Vagina (tissue), 2 donors: Measurements from ENCODE around the gene SEPTIN1. TPM values are rescaled to one million over a fixed set of nuclear protein-coding genes. Genes with fewer than 3 reads are reported as not detected.

Experiments used
- DNase-seq, 2 donors: peaks; one replicate each; pipeline ENCODE4 v3.0.0-alpha.2; 2017; ENCODE audit errors: extremely low spot score in 2 of 2
- H3K27ac ChIP-seq: fragments of 200-600 bp; sonication (generic); one replicate; pipeline ENCODE4 v1.5.1; 2019
- H3K27me3 ChIP-seq: fragments of 200-600 bp; sonication (generic); one replicate; pipeline ENCODE4 v1.5.1; 2019
- H3K36me3 ChIP-seq, 2 donors: fragments of 200-600 bp; sonication (generic); one replicate each; pipeline ENCODE4 v1.5.1; 2017 to 2019
- H3K4me1 ChIP-seq: fragments of 200-600 bp; sonication (generic); one replicate; pipeline ENCODE4 v1.5.1; 2019
- H3K4me3 ChIP-seq, 2 donors: fragments of 200-600 bp; sonication (generic); 1 replicate in 1 of 2; 2 replicates in 1 of 2; pipeline ENCODE4 v1.5.1; 2016 to 2019
- H3K9me3 ChIP-seq: fragments of 200-600 bp; sonication (generic); one replicate; pipeline ENCODE4 v1.5.1; 2019
- POLR2A ChIP-seq, 2 donors: fragments of 450-650 bp; IDR thresholded peaks; one replicate each; pipeline ENCODE4 v1.6.1; 2017; ENCODE audit warnings: antibody characterized with exemption in 2 of 2, mild to moderate bottlenecking in 2 of 2, moderate library complexity in 2 of 2
- POLR2AphosphoS5 ChIP-seq, 2 donors: sonication (generic); formaldehyde crosslinking; IDR thresholded peaks; one replicate each; pipeline ENCODE4 v1.9.0; 2017; ENCODE audit warnings: antibody characterized with exemption in 2 of 2, mild to moderate bottlenecking in 2 of 2, low read depth in 1 of 2; ENCODE audit not compliant: insufficient read depth in 1 of 2
- intact Hi-C: fragments of 100-400 bp; cut with DNase I; formaldehyde crosslinking; loops from one replicate; pipeline ENCODE4 v1.15.1; 2023
- total RNA-seq: library from RNA; depleted of rRNA; stranded (reverse); fragments of >200 nt; gene quantifications from one replicate; pipeline ENCODE4 v1.2.3, GENCODE V29; 2016
- TF ChIP-seq, protein P1 (sequence below), 3 experiments: fragments of 450-650 bp in 2 of 3; fragments of 200-600 bp in 1 of 3; sonication (generic) in 1 of 3; IDR thresholded peaks; one replicate each; pipeline ENCODE4 v1.5.1; 2017 to 2019; ENCODE audit warnings: antibody characterized with exemption in 3 of 3, mild to moderate bottlenecking in 2 of 3, moderate library complexity in 2 of 3

Gene SEPTIN1, protein sequence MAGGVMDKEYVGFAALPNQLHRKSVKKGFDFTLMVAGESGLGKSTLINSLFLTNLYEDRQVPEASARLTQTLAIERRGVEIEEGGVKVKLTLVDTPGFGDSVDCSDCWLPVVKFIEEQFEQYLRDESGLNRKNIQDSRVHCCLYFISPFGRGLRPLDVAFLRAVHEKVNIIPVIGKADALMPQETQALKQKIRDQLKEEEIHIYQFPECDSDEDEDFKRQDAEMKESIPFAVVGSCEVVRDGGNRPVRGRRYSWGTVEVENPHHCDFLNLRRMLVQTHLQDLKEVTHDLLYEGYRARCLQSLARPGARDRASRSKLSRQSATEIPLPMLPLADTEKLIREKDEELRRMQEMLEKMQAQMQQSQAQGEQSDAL
- 3.7 TPM for total RNA-seq

DNA sequence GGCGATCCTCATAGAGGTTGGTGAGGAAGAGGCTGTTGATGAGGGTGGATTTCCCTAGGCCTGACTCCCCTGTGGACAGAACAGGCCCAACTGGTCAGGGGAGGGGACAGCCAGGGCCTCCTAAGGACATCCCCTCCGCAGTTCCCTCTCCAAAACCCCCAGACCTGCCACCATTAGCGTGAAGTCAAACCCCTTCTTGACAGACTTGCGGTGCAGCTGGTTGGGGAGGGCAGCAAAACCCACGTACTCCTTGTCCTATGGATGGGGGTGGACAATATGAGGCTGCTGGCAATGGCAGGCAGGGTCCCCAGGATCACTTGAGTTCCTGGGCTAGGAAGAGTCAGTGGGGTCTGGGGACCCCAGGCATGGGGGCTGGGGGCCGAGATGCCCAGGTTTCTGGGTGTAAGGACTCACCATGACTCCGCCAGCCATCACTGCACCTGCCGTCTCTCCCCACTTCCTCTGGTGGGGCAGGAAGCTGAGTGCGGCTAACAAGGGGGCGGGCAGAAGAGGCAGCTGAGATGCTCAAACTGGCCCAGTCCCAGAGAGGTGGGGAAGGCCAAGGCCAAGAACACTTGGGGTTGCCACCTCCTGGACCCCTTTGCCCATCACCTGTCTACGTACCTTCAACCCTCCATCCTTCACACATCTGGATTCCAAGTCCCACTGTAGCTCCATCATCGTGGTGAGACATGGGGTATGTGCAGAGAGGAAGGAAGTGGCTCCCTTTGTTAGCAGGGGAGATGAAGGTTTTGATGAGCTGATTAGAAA, at the start of gene SEPTIN1:
TSS of gene SEPTIN1 (minus strand) at position 451 of the 771 bp plus-strand sequence. CDS start at position 432, 19 bp downstream.
- Histone ChIP-seq H3K36me3 (no peaks in the 10 kb centered on the region), H3K9me3 (no peaks in the 10 kb centered on the region), H3K27me3 (no peaks in the 10 kb centered on the region), H3K27ac (no peak within 1 kb of the TSS), H3K4me1 (peaks cover 22% of the 10 kb centered on the region), H3K4me3 (peak within 1 kb of the TSS in 1 of 2 donors; percentile 17)
- intact Hi-C loops: no loop called here
- DNase-seq: no peak
- TF ChIP-seq POLR2A (IDR thresholded peaks at IDR 0.05) (no peak), POLR2AphosphoS5 (IDR thresholded peaks at IDR 0.05; ENCODE audit: insufficient read depth in 1 of 2, low read depth in 1 of 2) (peak in 1 of 2 donors; percentile 52)
- TF ChIP-seq, protein P1, sequence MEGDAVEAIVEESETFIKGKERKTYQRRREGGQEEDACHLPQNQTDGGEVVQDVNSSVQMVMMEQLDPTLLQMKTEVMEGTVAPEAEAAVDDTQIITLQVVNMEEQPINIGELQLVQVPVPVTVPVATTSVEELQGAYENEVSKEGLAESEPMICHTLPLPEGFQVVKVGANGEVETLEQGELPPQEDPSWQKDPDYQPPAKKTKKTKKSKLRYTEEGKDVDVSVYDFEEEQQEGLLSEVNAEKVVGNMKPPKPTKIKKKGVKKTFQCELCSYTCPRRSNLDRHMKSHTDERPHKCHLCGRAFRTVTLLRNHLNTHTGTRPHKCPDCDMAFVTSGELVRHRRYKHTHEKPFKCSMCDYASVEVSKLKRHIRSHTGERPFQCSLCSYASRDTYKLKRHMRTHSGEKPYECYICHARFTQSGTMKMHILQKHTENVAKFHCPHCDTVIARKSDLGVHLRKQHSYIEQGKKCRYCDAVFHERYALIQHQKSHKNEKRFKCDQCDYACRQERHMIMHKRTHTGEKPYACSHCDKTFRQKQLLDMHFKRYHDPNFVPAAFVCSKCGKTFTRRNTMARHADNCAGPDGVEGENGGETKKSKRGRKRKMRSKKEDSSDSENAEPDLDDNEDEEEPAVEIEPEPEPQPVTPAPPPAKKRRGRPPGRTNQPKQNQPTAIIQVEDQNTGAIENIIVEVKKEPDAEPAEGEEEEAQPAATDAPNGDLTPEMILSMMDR (IDR thresholded peaks at IDR 0.05): no peak

DNA sequence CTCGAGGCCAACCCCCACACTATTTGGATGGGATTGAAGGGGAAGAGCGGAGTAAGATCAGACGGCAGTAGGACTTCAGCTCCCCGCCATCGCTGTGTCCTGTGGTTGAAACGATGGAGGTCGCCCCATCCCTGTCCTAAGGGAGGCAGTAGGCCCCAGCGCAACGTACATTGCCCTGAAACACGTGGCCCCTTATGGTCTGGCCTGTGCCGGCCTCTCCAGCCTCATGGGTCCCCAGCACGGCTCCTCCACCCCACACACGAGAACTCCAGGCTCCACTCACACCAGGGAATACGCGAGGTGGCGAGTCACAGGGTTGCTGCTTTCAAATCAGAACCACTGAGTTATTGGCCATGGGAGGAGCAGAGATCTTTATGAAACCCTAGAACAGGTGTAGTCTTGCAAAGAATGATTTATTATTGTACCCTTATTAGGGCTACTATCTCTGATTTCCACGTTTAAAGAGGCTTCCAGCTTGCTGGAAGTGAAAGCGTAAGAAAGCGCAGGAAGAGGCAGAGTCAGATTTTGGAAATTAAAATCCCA, 48.1 kb upstream of the SEPTIN1 start:
- H3K36me3 ChIP-seq: no peaks in the 10 kb centered on the region
- no peak for DNase-seq
- H3K4me1 ChIP-seq: peaks cover 21% of the 10 kb centered on the region
- TF ChIP-seq, protein P1 (IDR thresholded peaks at IDR 0.05): peak in 1 of 3 experiments; percentile 13
- no peak for TF ChIP-seq POLR2AphosphoS5 (IDR thresholded peaks at IDR 0.05; ENCODE audit: insufficient read depth in 1 of 2, low read depth in 1 of 2)
- TF ChIP-seq POLR2A (IDR thresholded peaks at IDR 0.05): no peak
- peak overlapping the region; percentile 31 for H3K27ac ChIP-seq
- intact Hi-C loops: no loop called here
- peak overlapping the region; percentile 62 to 79 for H3K4me3 ChIP-seq
- H3K9me3 ChIP-seq: no peaks in the 10 kb centered on the region
- H3K27me3 ChIP-seq: no peaks in the 10 kb centered on the region

DNA sequence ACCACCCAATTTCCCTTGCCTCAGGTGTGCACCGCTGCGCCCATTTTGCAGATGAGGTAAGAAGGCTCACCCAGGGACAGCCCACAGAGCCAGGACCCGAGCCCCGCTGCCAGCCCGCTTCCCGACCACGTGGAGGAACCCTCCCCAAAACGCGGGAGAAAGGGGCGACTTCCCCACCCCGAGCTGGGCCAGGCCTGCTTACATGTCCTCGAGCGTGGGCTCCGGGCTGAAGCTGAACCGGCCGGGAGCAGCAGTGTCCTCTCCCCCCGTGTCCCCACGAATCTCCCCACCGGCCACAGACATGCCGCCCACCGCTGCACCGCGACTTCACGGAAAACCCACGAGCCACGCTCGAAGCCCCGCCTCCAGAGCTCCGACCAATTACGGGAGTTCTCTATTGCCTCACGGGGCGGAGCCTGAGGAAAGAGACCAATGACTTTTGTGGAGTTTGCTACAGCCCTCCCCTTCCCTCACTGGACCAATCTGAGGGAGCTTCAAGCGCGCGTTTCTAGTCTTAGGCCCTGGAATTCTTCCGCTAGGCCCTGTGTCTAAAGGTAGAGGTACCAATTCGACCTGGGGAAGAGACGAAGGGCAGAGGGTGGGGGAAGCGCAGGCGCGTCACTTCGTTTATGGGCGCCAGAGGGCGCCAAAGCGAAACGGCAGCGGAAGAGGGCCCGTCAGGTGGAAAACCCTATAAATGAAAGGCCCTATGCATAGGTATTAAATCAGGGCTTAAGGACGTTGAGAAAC, 47.5 kb upstream of the SEPTIN1 start, which contains the start of gene DCTPP1:
TSS of gene DCTPP1 (minus strand) at position 353 of the 750 bp plus-strand sequence. CDS start at position 303, 50 bp downstream.
- H3K36me3 ChIP-seq: peaks cover 0 to 4% of the 10 kb centered on the region in 2 donors
- peak within 1 kb of the TSS; percentile 40 for H3K27ac ChIP-seq
- intact Hi-C loops: no loop called here
- H3K9me3 ChIP-seq: no peaks in the 10 kb centered on the region
- peak within 1 kb of the TSS; percentile 62 to 79 for H3K4me3 ChIP-seq
- peaks cover 21% of the 10 kb centered on the region for H3K4me1 ChIP-seq
- peak in 1 of 2 donors; percentile 98 for DNase-seq
- TF ChIP-seq POLR2A (IDR thresholded peaks at IDR 0.05) (no peak), POLR2AphosphoS5 (IDR thresholded peaks at IDR 0.05; ENCODE audit: insufficient read depth in 1 of 2, low read depth in 1 of 2) (peak; percentile 74 to 95)
- TF ChIP-seq, protein P1 (IDR thresholded peaks at IDR 0.05): peak; percentile 57 to 69 (median 63)
- H3K27me3 ChIP-seq: no peaks in the 10 kb centered on the region

DNA sequence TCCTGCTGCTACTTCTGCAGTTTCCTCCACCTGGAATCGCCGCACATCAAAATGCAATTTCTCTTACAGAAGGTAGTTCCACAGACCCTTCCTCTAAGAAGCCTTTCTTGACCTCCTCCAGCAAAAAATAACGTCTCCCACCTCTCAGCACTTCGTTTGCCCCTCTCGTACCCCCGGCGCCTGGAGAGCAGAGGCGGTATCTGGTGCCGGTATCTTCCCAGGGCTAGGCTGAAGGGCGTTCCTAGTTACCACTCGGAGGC, 47.0 kb upstream of the SEPTIN1 start:
- H3K27ac ChIP-seq: peak overlapping the region; percentile 40
- intact Hi-C loops: no loop called here
- H3K27me3 ChIP-seq: no peaks in the 10 kb centered on the region
- peak overlapping the region; percentile 62 to 79 for H3K4me3 ChIP-seq
- H3K9me3 ChIP-seq: no peaks in the 10 kb centered on the region
- H3K36me3 ChIP-seq: peaks cover 0 to 9% of the 10 kb centered on the region in 2 donors
- TF ChIP-seq POLR2AphosphoS5 (IDR thresholded peaks at IDR 0.05; ENCODE audit: insufficient read depth in 1 of 2, low read depth in 1 of 2) (no peak), POLR2A (IDR thresholded peaks at IDR 0.05) (no peak)
- TF ChIP-seq, protein P1 (IDR thresholded peaks at IDR 0.05): no peak
- peaks cover 21% of the 10 kb centered on the region for H3K4me1 ChIP-seq
- DNase-seq: no peak
